ENCODE measurements around the gene RREB1.

RREB1 gene

GRCh38 chr6:7126754-7127153 lies 19.0 kb downstream of the RREB1 start (continued):
- no peak for TF ChIP-seq ZNF221 (tag by site-specific recombination; IDR thresholded peaks at IDR 0.05; ENCODE audit: borderline replicate concordance)
- no peak for TF ChIP-seq TRIM28 (IDR thresholded peaks at IDR 0.05; ENCODE audit: borderline replicate concordance, low read length)

GRCh38 chr6:7127680-7128079 lies 19.9 kb downstream of the RREB1 start:
- Histone ChIP-seq H3K36me3 (ENCODE audit: control insufficient read depth in 2 of 2, insufficient read depth in 1 of 2, low read length in 2 of 2) (peaks cover 0 to 3% of the 10 kb centered on the region in 2 experiments; a peak in 2 of 3 replicates), H3K27ac (ENCODE audit: extremely low read depth, low read depth, low read length) (no peak overlapping the region), H3K4me1 (ENCODE audit: control insufficient read depth, insufficient read depth, low read length) (peaks cover 3% of the 10 kb centered on the region; the same call in 1 of the 2 replicates), H3K4me3 (ENCODE audit: low read depth, low read length) (no peak overlapping the region), H3K9me3 (ENCODE audit: control insufficient read depth, insufficient read depth, low read depth, low read length) (no peaks in the 10 kb centered on the region)
- ChIA-PET CTCF (interaction anchor here (1.1 kb wide), 1 partner anchor 116 kb away, joined by 3 read pairs; no protein-coding TSS in a partner anchor), POLR2A (interaction anchor here (1.1 kb wide), 1 partner anchor 11 kb away, joined by 3 read pairs; no protein-coding TSS in a partner anchor)
- TF ChIP-seq ZNF830 (tag by site-specific recombination; IDR thresholded peaks at IDR 0.05; ENCODE audit: low read depth) (no peak), ZNF473 (tag by site-specific recombination; IDR thresholded peaks at IDR 0.05) (no peak), ZNF585B (tag by site-specific recombination; IDR thresholded peaks at IDR 0.05) (no peak), ZBTB49 (tag by site-specific recombination; IDR thresholded peaks at IDR 0.05; ENCODE audit: low read depth) (no peak), REST (tag by site-specific recombination; IDR thresholded peaks at IDR 0.05) (no peak), ZNF146 (tag by site-specific recombination; IDR thresholded peaks at IDR 0.05) (no peak), FEZF1 (tag by site-specific recombination; IDR thresholded peaks at IDR 0.05) (no peak), ZNF280C (tag by site-specific recombination; IDR thresholded peaks at IDR 0.05) (no peak), ZNF791 (tag by site-specific recombination; IDR thresholded peaks at IDR 0.05) (no peak), PRDM1 (tag by site-specific recombination; IDR thresholded peaks at IDR 0.05) (no peak), ZNF2 (tag by site-specific recombination; IDR thresholded peaks at IDR 0.05) (no peak), ZNF404 (tag by site-specific recombination; IDR thresholded peaks at IDR 0.05) (no peak), ZNF560 (tag by site-specific recombination; IDR thresholded peaks at IDR 0.05; ENCODE audit: borderline replicate concordance) (no peak)
- TF ChIP-seq, protein P1, sequence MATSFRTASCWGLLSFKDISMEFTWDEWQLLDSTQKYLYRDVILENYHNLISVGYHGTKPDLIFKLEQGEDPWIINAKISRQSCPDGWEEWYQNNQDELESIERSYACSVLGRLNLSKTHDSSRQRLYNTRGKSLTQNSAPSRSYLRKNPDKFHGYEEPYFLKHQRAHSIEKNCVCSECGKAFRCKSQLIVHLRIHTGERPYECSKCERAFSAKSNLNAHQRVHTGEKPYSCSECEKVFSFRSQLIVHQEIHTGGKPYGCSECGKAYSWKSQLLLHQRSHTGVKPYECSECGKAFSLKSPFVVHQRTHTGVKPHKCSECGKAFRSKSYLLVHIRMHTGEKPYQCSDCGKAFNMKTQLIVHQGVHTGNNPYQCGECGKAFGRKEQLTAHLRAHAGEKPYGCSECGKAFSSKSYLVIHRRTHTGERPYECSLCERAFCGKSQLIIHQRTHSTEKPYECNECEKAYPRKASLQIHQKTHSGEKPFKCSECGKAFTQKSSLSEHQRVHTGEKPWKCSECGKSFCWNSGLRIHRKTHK (tag by site-specific recombination; IDR thresholded peaks at IDR 0.05), result no peak
- TF ChIP-seq, protein P2, sequence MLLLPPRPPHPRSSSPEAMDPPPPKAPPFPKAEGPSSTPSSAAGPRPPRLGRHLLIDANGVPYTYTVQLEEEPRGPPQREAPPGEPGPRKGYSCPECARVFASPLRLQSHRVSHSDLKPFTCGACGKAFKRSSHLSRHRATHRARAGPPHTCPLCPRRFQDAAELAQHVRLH (tag by site-specific recombination; IDR thresholded peaks at IDR 0.05), result no peak
